HG03039 (cell line): ENCODE measurements around the gene DOCK2.
"Not testable (repeated sequence)": the region's sequence is repeated elsewhere in the genome, so short reads cannot be mapped to it uniquely, and the experiment has no call there.

Experiments used
- ATAC-seq: cut with Tn5 transposase; IDR thresholded peaks from one replicate; pipeline ENCODE4 v1.9.1; 2021; ENCODE audit warnings: mild to moderate bottlenecking, moderate library complexity; ENCODE audit not compliant: unreplicated experiment

The DOCK2 gene

GRCh38 chr5:169921949-169922348 lies 284.9 kb downstream of the DOCK2 start:
- ATAC-seq = no peak

GRCh38 chr5:169922474-169922873 lies 285.4 kb downstream of the DOCK2 start:
- no peak for ATAC-seq

GRCh38 chr5:169923988-169924387 lies 286.9 kb downstream of the DOCK2 start:
- ATAC-seq = no peak

GRCh38 chr5:169933127-169933526 lies 296.1 kb downstream of the DOCK2 start:
- ATAC-seq = no peak

GRCh38 chr5:169933616-169934015 lies 296.5 kb downstream of the DOCK2 start:
- ATAC-seq = no peak

- no peak for ATAC-seq
These were observed 297.9 kb downstream of the DOCK2 start for GRCh38 chr5:169934990-169935389.

GRCh38 chr5:169935762-169936161 lies 298.7 kb downstream of the DOCK2 start:
- ATAC-seq = no peak

- no peak for ATAC-seq
These were observed 301.4 kb downstream of the DOCK2 start for GRCh38 chr5:169938439-169938838.

GRCh38 chr5:169939731-169940130 lies 302.7 kb downstream of the DOCK2 start:
- ATAC-seq = no peak

- no peak for ATAC-seq
These were observed 304.5 kb downstream of the DOCK2 start for GRCh38 chr5:169941542-169941941.

GRCh38 chr5:169942181-169942580 lies 305.1 kb downstream of the DOCK2 start:
- no peak for ATAC-seq

- no peak for ATAC-seq
These were observed 306.0 kb downstream of the DOCK2 start for GRCh38 chr5:169943026-169943425.

GRCh38 chr5:169944115-169944514 lies 307.0 kb downstream of the DOCK2 start:
- ATAC-seq = no peak

GRCh38 chr5:169944922-169945680 lies 308.0 kb downstream of the DOCK2 start:
- ATAC-seq = no peak

- ATAC-seq = no peak
These were observed 308.8 kb downstream of the DOCK2 start for GRCh38 chr5:169945831-169946261.

GRCh38 chr5:169946743-169947295 lies 309.7 kb downstream of the DOCK2 start:
- no peak for ATAC-seq

GRCh38 chr5:169950333-169950732 lies 313.3 kb downstream of the DOCK2 start:
- no peak for ATAC-seq

- ATAC-seq = not testable (repeated sequence)
These were observed 316.1 kb downstream of the DOCK2 start for GRCh38 chr5:169953196-169953595.

GRCh38 chr5:169954786-169955185 lies 317.7 kb downstream of the DOCK2 start:
- ATAC-seq = no peak

GRCh38 chr5:169956126-169956525 lies 319.1 kb downstream of the DOCK2 start:
- ATAC-seq = no peak

GRCh38 chr5:169956756-169957155 lies 319.7 kb downstream of the DOCK2 start:
- no peak for ATAC-seq

- no peak for ATAC-seq
These were observed 321.2 kb downstream of the DOCK2 start for GRCh38 chr5:169958278-169958677.

- ATAC-seq = no peak
These were observed 323.6 kb downstream of the DOCK2 start for GRCh38 chr5:169960659-169961058.
